Measurements from ENCODE around the gene GTPBP6.
"Not testable (repeated sequence)": the region's sequence is repeated elsewhere in the genome, so short reads cannot be mapped to it uniquely, and the experiment has no call there.

The GTPBP6 gene

DNA sequence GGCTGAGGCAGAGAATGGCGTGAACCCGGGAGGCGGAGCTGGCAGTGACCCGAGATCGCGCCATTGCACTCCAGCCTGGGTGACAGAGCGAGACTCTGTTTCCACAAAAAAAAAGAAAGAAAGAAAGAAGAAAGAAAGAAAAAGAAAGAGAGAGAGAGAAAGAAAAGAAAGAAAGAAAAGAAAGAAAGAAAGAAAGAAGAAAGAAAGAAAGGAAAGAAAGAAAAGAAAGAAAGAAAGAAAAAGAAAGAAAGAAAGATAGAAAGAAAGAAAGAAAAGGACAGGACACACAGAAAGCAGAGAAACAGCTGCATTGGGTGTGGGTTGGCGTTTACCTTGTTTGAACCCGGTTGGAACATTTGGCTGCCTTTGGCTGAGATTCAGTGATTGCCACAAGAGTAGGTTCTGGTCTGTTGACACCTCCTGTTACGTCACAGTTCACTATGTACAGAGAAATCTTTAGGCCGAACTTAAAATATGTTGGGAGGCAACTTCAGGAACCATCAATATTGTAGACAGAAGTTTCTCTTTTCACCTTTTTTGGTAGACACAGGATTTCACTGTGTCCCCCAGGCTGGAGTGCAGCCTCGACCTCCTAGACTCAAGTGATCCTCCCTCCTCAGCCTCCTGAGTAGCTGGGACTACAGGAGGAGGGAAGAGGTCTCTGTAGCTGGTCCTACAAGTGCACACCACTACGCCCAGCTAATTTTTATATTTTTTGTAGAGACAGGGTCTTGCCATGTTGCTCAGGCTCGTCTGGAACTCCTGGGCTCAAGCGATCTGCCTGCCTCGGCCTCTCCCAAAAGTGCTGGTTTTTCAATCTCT is 53.8 kb downstream of the GTPBP6 start:
- peak; percentile 73 for DNase-seq (ENCODE audit: low read depth)
- TF ChIP-seq, protein P1, sequence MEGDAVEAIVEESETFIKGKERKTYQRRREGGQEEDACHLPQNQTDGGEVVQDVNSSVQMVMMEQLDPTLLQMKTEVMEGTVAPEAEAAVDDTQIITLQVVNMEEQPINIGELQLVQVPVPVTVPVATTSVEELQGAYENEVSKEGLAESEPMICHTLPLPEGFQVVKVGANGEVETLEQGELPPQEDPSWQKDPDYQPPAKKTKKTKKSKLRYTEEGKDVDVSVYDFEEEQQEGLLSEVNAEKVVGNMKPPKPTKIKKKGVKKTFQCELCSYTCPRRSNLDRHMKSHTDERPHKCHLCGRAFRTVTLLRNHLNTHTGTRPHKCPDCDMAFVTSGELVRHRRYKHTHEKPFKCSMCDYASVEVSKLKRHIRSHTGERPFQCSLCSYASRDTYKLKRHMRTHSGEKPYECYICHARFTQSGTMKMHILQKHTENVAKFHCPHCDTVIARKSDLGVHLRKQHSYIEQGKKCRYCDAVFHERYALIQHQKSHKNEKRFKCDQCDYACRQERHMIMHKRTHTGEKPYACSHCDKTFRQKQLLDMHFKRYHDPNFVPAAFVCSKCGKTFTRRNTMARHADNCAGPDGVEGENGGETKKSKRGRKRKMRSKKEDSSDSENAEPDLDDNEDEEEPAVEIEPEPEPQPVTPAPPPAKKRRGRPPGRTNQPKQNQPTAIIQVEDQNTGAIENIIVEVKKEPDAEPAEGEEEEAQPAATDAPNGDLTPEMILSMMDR (conservative IDR thresholded peaks at IDR 0.05; ENCODE audit: control insufficient read depth, insufficient read depth, low read depth, low read length) = no peak
- no peak overlapping the region for H3K4me3 ChIP-seq (ENCODE audit: control insufficient read depth, low read depth, low read length)

DNA sequence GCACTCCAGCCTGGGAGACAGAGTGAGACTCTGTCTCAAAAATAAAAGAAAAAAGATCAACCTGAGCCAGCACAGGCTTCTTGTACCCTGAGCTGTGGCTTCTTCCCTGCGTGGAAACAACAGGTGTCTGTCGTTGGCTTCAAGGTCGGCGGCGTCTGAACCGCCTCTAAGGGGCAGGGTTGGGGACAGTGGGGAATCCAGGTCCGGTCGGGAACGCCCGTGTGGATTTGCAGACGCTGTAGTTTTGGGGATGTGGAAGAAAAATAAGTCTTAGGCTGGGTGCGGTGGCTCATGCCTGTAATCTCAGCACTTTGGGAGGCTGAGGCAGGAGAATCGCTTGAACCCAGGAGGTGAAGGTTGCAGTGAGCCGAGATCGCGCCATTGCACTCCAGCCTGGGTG is 54.6 kb downstream of the GTPBP6 start:
- H3K4me3 ChIP-seq (ENCODE audit: control insufficient read depth, low read depth, low read length); DNase-seq (ENCODE audit: low read depth): not testable (repeated sequence)

DNA sequence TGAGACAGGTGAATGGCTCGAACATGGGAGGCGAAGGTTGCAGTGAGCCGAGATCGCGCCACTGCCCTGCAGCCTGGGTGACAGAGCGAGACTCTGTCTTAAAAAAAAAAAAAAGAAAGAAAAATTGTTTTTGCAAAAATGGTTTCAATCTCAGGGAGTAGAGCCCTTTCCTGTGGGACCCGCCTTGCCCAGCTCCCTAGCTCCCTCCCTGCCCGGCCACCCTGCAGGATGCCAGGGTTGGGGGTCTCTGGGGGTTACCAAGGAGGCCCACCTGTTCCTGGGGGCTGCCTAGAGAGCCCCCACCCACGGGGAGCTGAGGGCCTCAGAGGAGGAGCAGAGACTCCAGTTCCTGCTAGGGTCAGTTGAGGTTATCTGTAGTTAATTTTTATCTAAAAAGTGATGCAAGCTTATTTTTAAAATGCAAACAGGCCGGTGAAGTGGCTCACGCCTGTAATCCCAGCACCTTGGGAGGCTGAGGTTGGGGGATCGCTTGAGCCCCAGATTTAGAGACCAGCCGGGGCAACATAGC is 56.2 kb downstream of the GTPBP6 start:
- H3K4me3 ChIP-seq (ENCODE audit: control insufficient read depth, low read depth, low read length) = no peak overlapping the region
- TF ChIP-seq, protein P1 (conservative IDR thresholded peaks at IDR 0.05; ENCODE audit: control insufficient read depth, insufficient read depth, low read depth, low read length) = no peak
- DNase-seq (ENCODE audit: low read depth) = no peak

DNA sequence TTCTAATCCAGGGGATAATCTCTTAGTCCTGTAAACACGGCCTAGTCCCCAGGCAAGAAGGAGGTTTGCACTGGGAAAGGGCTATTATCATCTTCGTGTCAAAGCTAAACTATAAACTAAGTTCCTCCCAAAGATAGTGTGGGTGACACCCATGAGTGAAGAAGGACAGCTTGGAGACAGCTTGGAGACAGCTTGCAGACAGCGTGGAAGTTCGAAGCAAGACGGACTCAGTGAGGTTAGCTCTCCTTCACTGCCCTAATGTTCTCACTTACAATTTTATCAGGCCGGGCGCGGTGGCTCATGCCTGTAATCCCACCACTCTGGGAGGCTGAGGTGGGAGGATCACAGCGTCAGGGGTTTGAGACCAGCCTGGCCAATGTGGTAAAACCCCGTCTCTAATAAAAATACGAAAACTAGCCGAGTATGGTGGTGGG is 56.7 kb downstream of the GTPBP6 start:
- TF ChIP-seq, protein P1 (conservative IDR thresholded peaks at IDR 0.05; ENCODE audit: control insufficient read depth, insufficient read depth, low read depth, low read length) = no peak
- H3K4me3 ChIP-seq (ENCODE audit: control insufficient read depth, low read depth, low read length) = no peak overlapping the region
- DNase-seq (ENCODE audit: low read depth) = no peak

DNA sequence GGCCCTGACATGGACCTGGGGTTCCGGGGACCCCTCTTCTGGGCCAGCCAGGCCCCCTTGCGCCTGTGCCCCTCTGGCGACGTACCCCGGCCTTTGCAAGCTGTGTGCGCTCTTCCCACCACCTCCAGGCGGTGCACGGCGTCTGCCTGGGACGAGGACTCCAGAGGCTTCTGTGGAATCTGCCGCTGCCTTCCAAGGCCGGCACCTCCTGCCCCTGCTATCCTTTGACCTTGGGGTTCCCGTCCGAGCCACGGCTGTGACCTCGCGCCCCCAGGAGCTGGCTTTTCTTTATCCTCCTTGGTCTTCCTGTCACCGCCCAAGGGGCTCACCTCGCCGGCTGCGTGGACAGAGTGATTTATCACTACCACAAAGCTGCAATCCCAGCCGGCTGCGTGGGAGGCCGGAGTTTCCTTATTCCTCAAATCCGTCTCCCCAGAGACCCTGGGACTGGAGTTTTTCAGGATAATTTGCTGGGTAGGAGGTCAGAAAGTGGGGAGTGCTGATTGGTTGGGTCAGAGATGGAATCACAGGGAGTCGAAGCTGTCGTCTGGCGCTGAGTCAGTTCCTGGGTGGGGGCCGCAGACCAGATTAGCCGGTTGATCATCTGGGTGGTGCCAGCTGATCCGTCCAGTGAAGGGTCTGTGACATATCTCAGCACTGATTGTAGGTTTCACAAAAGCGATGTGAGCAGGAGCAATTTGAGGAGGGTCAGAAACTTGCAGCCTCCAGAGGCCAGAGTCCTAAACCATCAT is 57.3 kb downstream of the GTPBP6 start:
- peak; percentile 86 for DNase-seq (ENCODE audit: low read depth)
- TF ChIP-seq, protein P1 (conservative IDR thresholded peaks at IDR 0.05; ENCODE audit: control insufficient read depth, insufficient read depth, low read depth, low read length) = no peak
- no peak overlapping the region for H3K4me3 ChIP-seq (ENCODE audit: control insufficient read depth, low read depth, low read length)

DNA sequence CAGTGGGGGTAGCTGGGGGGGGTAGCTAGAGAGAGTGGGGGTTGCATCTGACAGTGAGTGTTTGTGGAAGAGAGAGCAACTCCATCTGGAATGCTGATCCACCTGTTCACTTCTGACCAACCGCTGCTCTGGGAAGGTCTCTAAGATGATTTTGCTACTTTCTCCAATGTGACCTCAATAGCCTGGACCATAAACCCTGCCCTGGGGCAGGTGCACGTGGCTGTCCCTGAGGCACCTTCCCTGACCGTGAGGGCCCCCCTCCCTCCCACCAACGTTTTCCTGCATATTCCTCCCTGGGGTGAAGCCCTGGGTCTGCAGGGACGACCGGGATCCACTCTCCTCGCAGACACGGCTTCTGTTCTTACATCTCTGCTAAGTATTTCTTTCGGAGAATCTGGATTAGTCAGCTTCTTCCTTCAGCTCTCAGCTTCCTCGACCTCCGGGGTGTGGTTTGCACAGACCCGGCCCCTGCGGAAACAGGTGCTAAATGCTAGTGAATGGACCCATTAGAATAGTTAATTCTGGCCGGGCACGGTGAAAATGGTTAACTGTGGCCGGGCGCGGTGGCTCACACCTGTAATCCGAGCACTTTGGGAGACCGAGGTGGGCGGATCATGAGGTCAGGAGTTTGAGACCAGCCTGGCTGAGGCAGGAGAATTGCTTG is 58.8 kb downstream of the GTPBP6 start:
- no peak overlapping the region for H3K4me3 ChIP-seq (ENCODE audit: control insufficient read depth, low read depth, low read length)
- DNase-seq (ENCODE audit: low read depth) = no peak
- TF ChIP-seq, protein P1 (conservative IDR thresholded peaks at IDR 0.05; ENCODE audit: control insufficient read depth, insufficient read depth, low read depth, low read length) = no peak

Measured in fibroblast of mammary gland (primary cell).